ENCODE results near the gene SLC25A23. TPM values are rescaled to one million over a fixed set of nuclear protein-coding genes. Genes with fewer than 3 reads are reported as not detected.

The SLC25A23 gene
- total RNA-seq, 1 experiment from 2014 or later = 82.5 TPM

GRCh38 chr19:6481541-6482342, 22.1 kb upstream of the SLC25A23 start, which contains the start of gene DENND1C:
Gene DENND1C (minus strand): TSS chr19:6481787. CDS start chr19:6481695, 92 bp downstream.
- no peak for DNase-seq (ENCODE audit: low spot score)

- DNase-seq (ENCODE audit: low spot score) = no peak
Measured at GRCh38 chr19:6480848-6481415, 21.3 kb upstream of the SLC25A23 start.

GRCh38 chr19:6479836-6480398, 20.3 kb upstream of the SLC25A23 start:
- no peak for DNase-seq (ENCODE audit: low spot score)

GRCh38 chr19:6478815-6479214, 19.2 kb upstream of the SLC25A23 start:
- no peak for DNase-seq (ENCODE audit: low spot score)

GRCh38 chr19:6476896-6477431, 17.4 kb upstream of the SLC25A23 start:
- no peak for DNase-seq (ENCODE audit: low spot score)

GRCh38 chr19:6476155-6476895, 16.7 kb upstream of the SLC25A23 start:
- peak; percentile 56 for DNase-seq (ENCODE audit: low spot score)

GRCh38 chr19:6475321-6476108, 15.9 kb upstream of the SLC25A23 start:
- no peak for DNase-seq (ENCODE audit: low spot score)

- no peak for DNase-seq (ENCODE audit: low spot score)
Measured at GRCh38 chr19:6473647-6474046, 14.1 kb upstream of the SLC25A23 start.

- no peak for DNase-seq (ENCODE audit: low spot score)
Measured at GRCh38 chr19:6472713-6473112, 13.1 kb upstream of the SLC25A23 start.

- DNase-seq (ENCODE audit: low spot score) = no peak
Measured at GRCh38 chr19:6471076-6471475, 11.5 kb upstream of the SLC25A23 start.

GRCh38 chr19:6470173-6470572, 10.6 kb upstream of the SLC25A23 start:
- DNase-seq (ENCODE audit: low spot score) = no peak

- DNase-seq (ENCODE audit: low spot score) = no peak
Measured at GRCh38 chr19:6467384-6467783, 7.8 kb upstream of the SLC25A23 start.

GRCh38 chr19:6466526-6467248, 7.1 kb upstream of the SLC25A23 start:
- DNase-seq (ENCODE audit: low spot score) = no peak

- DNase-seq (ENCODE audit: low spot score) = no peak
Measured at GRCh38 chr19:6465663-6466062, 6.1 kb upstream of the SLC25A23 start.

- DNase-seq (ENCODE audit: low spot score) = no peak
Measured at GRCh38 chr19:6465006-6465405, 5.4 kb upstream of the SLC25A23 start.

GRCh38 chr19:6464070-6464873, 4.7 kb upstream of the SLC25A23 start, which contains the start of gene CRB3:
Gene CRB3 (plus strand): TSS chr19:6464271. CDS start chr19:6464702, 431 bp downstream.
- DNase-seq (ENCODE audit: low spot score) = peak; percentile 89

- peak; percentile 97 for DNase-seq (ENCODE audit: low spot score)
Measured at GRCh38 chr19:6460099-6460884, 700 bp upstream of the SLC25A23 start.

- DNase-seq (ENCODE audit: low spot score) = peak; percentile 10
Measured at GRCh38 chr19:6458695-6459261, 814 bp downstream of the SLC25A23 start.

Data from HT-29 (cell line).